Measurements from ENCODE around the gene COQ9.
"Not testable (repeated sequence)": the region's sequence is repeated elsewhere in the genome, so short reads cannot be mapped to it uniquely, and the experiment has no call there.

The COQ9 gene

GRCh38 chr16:57427824-57428223 lies 19.5 kb upstream of the COQ9 start:
- DNase-seq: no peak
- intact Hi-C loops (cut with DNase I; ENCODE audit: low total_unique reads): loop anchor here (10.0 kb wide), 1 partner anchor 243 kb away; the partner anchor contains the start of genes PSME3IP1 and RSPRY1
- TF ChIP-seq CTCF (IDR thresholded peaks at IDR 0.05): no peak
- peaks cover 42 to 70% (median 55%) of the 10 kb centered on the region in 3 donors for H3K36me3 ChIP-seq
- H3K27me3 ChIP-seq: no peaks in the 10 kb centered on the region
- no peak overlapping the region for H3K27ac ChIP-seq
- peaks cover 0 to 8% (median 1%) of the 10 kb centered on the region in 4 donors for H3K4me1 ChIP-seq
- no peaks in the 10 kb centered on the region for H3K9me3 ChIP-seq
- no peak overlapping the region for H3K4me3 ChIP-seq

GRCh38 chr16:57430955-57431354 lies 16.3 kb upstream of the COQ9 start:
- DNase-seq: no peak
- H3K4me3 ChIP-seq: no peak overlapping the region

GRCh38 chr16:57432505-57432904 lies 14.8 kb upstream of the COQ9 start:
- Histone ChIP-seq H3K9me3 (no peaks in the 10 kb centered on the region), H3K27me3 (no peaks in the 10 kb centered on the region), H3K36me3 (peaks cover 73 to 98% (median 92%) of the 10 kb centered on the region in 3 donors), H3K27ac (no peak overlapping the region), H3K4me3 (no peak overlapping the region), H3K4me1 (no peaks in the 10 kb centered on the region)
- no peak for DNase-seq
- intact Hi-C loops (cut with DNase I; ENCODE audit: low total_unique reads): no loop called here
- TF ChIP-seq CTCF (IDR thresholded peaks at IDR 0.05): no peak

More at GRCh38 chr16:57430955-57431354, 16.3 kb upstream of the COQ9 start:
- no peak for TF ChIP-seq CTCF (IDR thresholded peaks at IDR 0.05)
- H3K36me3 ChIP-seq: peaks cover 67 to 100% (median 86%) of the 10 kb centered on the region in 3 donors
- no peaks in the 10 kb centered on the region for H3K9me3 ChIP-seq
- no peak overlapping the region for H3K27ac ChIP-seq
- no peaks in the 10 kb centered on the region for H3K4me1 ChIP-seq
- intact Hi-C loops (cut with DNase I; ENCODE audit: low total_unique reads): no loop called here
- H3K27me3 ChIP-seq: no peaks in the 10 kb centered on the region

GRCh38 chr16:57432989-57433388 lies 14.3 kb upstream of the COQ9 start:
- no peaks in the 10 kb centered on the region for H3K4me1 ChIP-seq
- TF ChIP-seq CTCF (IDR thresholded peaks at IDR 0.05): no peak
- H3K36me3 ChIP-seq: peaks cover 73 to 98% (median 92%) of the 10 kb centered on the region in 3 donors
- H3K27ac ChIP-seq: no peak overlapping the region
- H3K27me3 ChIP-seq: no peaks in the 10 kb centered on the region
- intact Hi-C loops (cut with DNase I; ENCODE audit: low total_unique reads): no loop called here
- DNase-seq: no peak
- H3K9me3 ChIP-seq: no peaks in the 10 kb centered on the region
- no peak overlapping the region for H3K4me3 ChIP-seq

- Histone ChIP-seq H3K27ac (no peak overlapping the region), H3K9me3 (no peaks in the 10 kb centered on the region), H3K4me3 (no peak overlapping the region), H3K27me3 (no peaks in the 10 kb centered on the region), H3K4me1 (no peaks in the 10 kb centered on the region), H3K36me3 (peaks cover 70 to 97% (median 91%) of the 10 kb centered on the region in 3 donors)
- no peak for TF ChIP-seq CTCF (IDR thresholded peaks at IDR 0.05)
- no peak for DNase-seq
- intact Hi-C loops (cut with DNase I; ENCODE audit: low total_unique reads): no loop called here
Measured at GRCh38 chr16:57434003-57434402, 13.3 kb upstream of the COQ9 start.

GRCh38 chr16:57435838-57436237 lies 11.4 kb upstream of the COQ9 start:
- no peak overlapping the region for H3K4me3 ChIP-seq
- no peak overlapping the region for H3K27ac ChIP-seq
- H3K36me3 ChIP-seq: peaks cover 66 to 95% (median 90%) of the 10 kb centered on the region in 3 donors
- intact Hi-C loops (cut with DNase I; ENCODE audit: low total_unique reads): no loop called here
- no peak for TF ChIP-seq CTCF (IDR thresholded peaks at IDR 0.05)
- no peaks in the 10 kb centered on the region for H3K9me3 ChIP-seq
- H3K4me1 ChIP-seq: no peaks in the 10 kb centered on the region
- DNase-seq: no peak
- H3K27me3 ChIP-seq: no peaks in the 10 kb centered on the region

GRCh38 chr16:57439947-57440346 lies 7.3 kb upstream of the COQ9 start:
- DNase-seq; H3K4me3 ChIP-seq; H3K4me1 ChIP-seq; H3K27me3 ChIP-seq; intact Hi-C loops (cut with DNase I; ENCODE audit: low total_unique reads); H3K9me3 ChIP-seq; H3K27ac ChIP-seq: not testable (repeated sequence)
- peaks cover 32 to 55% (median 49%) of the 10 kb centered on the region in 3 donors for H3K36me3 ChIP-seq

GRCh38 chr16:57440551-57440950 lies 6.7 kb upstream of the COQ9 start:
- H3K36me3 ChIP-seq: peaks cover 27 to 49% (median 43%) of the 10 kb centered on the region in 3 donors
- DNase-seq; H3K9me3 ChIP-seq; intact Hi-C loops (cut with DNase I; ENCODE audit: low total_unique reads); H3K4me1 ChIP-seq; H3K4me3 ChIP-seq; H3K27ac ChIP-seq; H3K27me3 ChIP-seq: not testable (repeated sequence)
